Forelimb muscle (tissue), 1 donor: ENCODE results near the gene TRIO. TPM values are rescaled to one million over a fixed set of nuclear protein-coding genes. Genes with fewer than 3 reads are reported as not detected.
"Not testable (repeated sequence)": the region's sequence is repeated elsewhere in the genome, so short reads cannot be mapped to it uniquely, and the experiment has no call there.

Experiments
- DNase-seq: peaks from one replicate; pipeline ENCODE4 v3.0.0-alpha.2; 2013; ENCODE audit warnings: low read depth
- polyA plus RNA-seq: library from polyadenylated mRNA; unstranded; fragments of 120-200 nt; gene quantifications from one replicate; pipeline ENCODE4 v1.2.1, GENCODE V29; 2013; ENCODE audit not compliant: insufficient read length

TRIO gene
- polyA plus RNA-seq, 1 donor: 168 TPM

DNA sequence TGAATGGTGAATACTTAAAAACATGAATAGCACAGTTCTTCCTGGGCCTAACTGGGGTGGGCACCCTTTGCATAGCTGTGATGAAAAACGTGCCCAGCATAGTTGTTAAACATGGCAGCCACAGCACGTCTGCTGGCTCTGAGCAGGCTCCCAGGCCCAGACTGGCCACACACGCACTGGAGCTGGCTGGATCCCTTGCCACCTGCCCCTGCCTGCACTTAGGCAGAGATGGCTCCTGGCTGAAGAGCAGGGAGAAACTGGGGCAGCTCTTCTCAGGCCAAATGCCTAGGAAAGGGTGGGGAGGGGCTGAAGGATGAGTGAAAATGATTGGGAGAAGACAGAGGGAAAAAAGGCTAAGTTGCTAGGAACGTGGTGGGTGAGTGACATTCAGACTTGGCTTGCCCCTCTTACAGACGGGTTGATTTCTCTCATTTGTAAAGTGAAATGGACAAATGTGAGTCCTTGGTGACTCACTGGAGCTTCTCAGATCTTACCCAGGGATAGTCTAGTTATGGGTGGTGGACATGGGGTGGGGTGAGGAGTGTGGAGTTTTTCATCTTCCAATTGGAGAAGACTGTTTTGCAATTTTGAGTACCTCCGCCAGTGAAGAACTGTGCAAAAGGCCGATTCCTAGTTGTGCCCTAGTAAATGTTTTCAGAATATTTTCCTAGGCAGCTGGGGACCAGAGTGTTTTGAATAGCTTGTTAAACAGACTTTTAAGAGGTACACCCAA lies 42.4 kb downstream of the TRIO start:
- DNase-seq: no peak

- no peak for DNase-seq
Measured at GRCh38 chr5:14186059-14186830, 43.1 kb downstream of the TRIO start.

DNA sequence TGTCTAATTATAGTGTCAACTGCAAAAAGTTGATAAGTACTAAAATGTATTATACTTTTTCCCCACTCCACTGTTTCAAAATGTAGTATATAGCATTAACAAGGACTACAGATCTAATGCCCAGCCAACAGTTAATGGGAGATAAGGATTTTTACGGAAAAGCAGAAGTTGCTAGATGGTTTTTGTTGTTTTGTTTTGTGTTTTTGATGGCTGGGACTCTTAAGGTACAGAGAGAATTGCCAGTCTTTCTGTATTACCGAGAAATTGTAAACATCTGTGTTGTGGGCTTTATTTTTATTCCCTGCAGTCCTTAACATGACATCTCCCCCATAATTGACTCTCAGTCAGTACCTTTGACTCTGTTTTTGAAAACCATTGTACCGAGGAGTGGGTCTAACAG lies 44.0 kb downstream of the TRIO start:
- DNase-seq: no peak

DNA sequence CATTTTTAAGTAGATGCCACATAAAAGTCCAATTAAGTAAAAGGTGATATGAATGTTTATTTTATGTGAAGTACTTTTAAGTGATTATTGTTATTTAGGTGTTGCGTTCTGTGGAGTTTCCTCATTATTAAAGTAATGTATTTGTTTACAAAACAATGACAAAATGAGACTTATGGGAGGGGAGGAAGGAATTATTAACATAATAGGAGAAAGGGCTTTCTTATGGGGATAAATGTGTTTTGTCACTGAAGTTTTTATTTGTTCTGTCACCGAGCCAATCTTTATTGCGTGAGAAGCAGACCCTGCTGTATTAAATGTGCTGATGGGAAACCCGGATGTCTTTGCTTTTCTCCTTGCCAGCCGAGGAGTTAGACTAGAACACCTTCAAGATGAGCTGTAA lies 44.5 kb downstream of the TRIO start:
- DNase-seq: no peak

DNA sequence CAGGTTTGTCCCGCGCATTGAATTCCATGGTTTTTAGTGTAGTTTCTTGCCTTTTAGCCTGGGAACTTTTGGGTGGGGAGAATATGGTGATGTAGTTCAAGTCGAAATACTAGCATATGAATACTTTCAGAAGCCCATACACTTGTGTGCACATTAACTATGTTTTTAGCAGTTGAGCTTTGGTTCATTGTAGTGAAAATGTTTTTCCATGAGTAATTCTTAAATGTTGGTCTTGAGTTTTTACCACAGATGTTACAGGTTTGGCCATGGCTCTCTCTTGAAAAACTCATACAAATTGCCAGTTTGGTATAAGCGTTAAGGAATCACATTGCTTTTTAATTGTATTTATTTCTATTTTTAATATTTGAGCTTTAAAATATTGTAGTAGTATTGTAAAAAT lies 45.6 kb downstream of the TRIO start:
- DNase-seq: no peak

GRCh38 chr5:14189680-14190079 lies 46.5 kb downstream of the TRIO start:
- no peak for DNase-seq

- DNase-seq: no peak
Measured at GRCh38 chr5:14190194-14191164, 47.3 kb downstream of the TRIO start.

- DNase-seq: no peak
Measured at GRCh38 chr5:14191325-14191724, 48.2 kb downstream of the TRIO start.

DNA sequence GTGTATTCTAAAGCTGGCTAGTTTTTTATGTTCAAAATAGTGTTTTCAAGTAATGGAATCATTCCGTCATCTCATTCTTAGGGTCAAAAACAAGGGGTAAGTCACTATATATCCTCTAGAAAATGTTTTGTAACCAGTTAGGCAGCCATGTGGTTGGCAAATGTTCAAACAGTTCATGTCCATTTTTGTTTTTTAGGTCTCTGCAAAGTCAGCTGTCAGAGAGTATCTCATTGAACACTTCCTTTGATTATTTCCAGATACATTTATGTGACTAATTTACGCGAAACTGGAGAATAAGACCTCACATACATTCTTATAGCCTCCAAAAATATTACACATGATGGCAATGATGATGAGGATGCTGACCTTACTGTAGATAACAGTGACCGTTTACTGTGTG lies 50.4 kb downstream of the TRIO start:
- no peak for DNase-seq

DNA sequence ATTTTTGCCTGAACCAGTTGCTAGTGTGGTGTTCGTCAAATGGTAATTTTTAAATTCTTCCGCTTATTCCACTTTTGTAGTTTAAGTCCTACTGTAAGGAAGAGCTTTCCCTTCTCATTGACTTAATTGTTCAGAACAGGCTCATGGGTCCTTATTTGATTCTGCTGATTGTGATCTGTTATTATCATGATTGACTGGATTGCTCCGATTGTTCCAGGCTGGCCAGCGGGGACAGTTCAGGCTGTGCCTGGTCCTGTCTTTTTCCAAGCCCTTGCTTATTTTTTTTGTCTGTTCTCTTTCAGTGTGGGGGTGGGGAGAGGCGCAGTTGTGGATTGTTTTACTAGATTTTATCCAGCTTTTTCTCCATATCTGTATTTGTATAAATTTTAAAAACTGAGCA lies 52.4 kb downstream of the TRIO start:
- no peak for DNase-seq

DNA sequence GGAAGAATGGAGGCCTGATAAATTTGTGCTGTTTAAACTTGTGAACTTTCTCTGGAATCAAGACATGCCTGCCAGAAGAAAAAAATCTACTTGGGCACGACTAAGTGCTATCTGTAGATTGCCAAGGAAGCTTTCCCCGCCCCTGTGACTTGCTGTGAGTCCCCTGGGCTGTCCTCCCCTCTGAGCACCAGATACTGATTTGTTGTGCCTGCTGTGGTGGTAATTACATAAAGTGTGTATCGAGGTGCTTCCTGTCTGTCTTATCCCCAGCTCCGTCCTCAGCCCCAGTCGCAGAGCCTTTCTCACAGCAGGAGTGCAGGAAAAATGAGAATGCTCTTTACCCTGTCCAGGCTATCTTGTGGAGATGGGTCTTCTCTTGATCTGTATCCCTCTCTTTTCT lies 53.9 kb downstream of the TRIO start:
- no peak for DNase-seq

DNA sequence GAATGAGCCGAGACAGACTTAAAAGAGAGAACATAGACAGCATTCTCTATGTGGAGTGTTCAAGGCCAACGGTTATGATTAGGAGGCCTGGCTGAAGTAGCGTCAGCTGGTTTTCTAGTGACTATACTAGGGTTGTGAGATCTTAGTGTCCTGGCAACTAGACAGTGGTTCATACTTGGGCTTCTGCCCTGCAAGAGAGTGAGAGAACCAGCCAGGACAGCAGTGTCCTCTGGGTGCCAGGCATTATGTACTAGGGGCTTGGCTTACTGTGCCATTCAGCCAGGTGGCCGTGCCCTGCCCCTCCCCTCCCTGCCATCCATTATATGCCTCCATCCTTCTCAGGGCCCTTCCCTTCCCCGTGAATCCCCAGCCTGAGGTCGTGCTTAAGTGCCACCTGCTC lies 56.8 kb downstream of the TRIO start:
- DNase-seq: no peak

GRCh38 chr5:14200312-14200990 lies 57.3 kb downstream of the TRIO start:
- DNase-seq: no peak

GRCh38 chr5:14201325-14202045 lies 58.3 kb downstream of the TRIO start:
- no peak for DNase-seq

DNA sequence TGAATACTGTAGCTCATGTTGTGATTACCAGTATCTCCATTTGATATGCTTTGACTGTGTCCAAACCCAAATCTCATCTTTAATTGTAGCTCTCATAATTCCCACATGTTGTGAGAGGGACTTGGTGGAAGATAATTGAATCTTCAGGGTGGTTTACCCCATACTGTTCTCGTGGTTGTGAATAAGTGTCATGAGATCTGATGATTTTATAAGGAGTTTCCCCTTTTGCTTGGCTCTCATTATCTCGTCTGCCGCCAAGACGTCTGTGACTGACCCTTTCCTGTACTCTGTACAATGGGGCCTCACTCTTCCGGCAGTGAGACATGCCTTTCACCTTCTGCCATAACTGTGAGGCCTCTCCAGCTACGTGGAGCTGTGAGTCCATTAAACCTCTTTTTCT lies 59.3 kb downstream of the TRIO start:
- DNase-seq: no peak

DNA sequence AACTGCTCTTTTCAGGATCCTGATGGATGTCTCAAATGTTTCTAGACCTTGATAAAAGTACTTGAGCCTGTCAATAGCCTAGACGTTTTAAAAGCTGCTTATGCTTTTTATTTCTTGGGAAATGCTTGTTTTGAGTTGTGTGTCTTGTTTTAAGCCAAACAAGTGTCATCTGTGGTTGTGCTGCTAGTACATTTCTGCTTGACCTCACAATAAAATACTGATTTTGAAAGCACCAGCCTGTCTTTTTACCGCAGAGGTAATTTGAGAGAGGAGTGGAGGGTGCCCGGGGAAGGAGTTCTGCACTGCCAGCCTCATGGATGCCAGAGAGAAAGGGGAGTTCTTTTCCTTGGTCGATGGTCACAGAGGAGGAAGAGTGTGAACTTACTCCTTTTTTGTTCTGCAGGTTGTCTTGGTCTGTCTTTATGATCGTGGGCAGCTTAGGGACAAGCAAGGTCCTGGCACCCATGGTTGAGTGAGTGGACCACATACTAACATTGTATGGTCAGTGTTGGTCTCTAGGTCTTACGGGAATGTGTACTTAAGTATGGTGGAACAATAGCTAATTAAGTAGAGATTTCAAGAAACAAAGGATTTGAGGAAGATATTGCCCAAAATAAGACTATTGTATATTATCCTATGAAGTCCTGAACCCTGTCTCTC lies 61.0 kb downstream of the TRIO start:
- DNase-seq: no peak

- DNase-seq: no peak
Measured at GRCh38 chr5:14204785-14205321, 61.7 kb downstream of the TRIO start.

DNA sequence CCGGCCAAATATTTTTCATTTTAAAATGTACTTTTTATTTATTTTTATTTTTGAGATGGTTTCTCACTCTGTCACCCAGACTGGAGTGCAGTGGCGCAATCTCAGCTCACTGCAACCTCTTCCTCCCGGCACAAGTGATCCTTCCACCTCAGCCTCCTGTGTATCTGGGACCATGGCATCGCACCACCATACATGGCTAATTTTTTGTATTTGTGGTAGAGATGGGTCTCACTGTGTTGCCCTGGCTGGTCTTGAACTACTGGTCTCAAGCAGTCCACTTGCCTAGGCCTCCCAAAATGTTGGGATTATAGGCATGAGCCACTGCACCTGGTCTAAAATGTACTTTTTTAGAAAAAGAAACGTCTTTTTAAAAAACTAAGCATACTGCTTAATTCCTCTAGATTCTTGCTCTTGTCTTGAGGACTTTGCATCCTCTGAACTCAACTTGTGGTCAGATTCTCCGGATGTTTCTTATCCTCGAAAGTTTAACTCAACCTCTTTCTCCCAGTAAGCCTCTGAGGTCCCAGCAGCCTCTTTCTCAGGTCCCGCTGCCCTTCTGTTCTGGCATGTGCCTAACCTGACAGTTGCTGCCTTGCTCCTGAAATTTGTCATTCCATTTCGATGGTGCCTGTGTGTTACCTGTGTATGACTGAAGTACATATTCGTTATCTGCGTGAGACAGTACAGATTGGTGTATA lies 63.0 kb downstream of the TRIO start:
- no peak for DNase-seq

- DNase-seq: not testable (repeated sequence)
Measured at GRCh38 chr5:14207428-14207827, 64.3 kb downstream of the TRIO start.
